ENCODE results near the gene SYNRG. TPM values are rescaled to one million over a fixed set of nuclear protein-coding genes. Genes with fewer than 3 reads are reported as not detected.

Gene SYNRG
- total and polyA plus RNA-seq, 8 donors = 3.7 to 92.4 (median 27.8) TPM

- H3K27me3 ChIP-seq = no peaks in the 10 kb centered on the region
- TF ChIP-seq CTCF (IDR thresholded peaks at IDR 0.05) = no peak
- TF ChIP-seq POLR2A (IDR thresholded peaks at IDR 0.05) = no peak
- TF ChIP-seq POLR2AphosphoS5 (IDR thresholded peaks at IDR 0.05) = no peak
- TF ChIP-seq EP300 (IDR thresholded peaks at IDR 0.05) = no peak
- H3K4me3 ChIP-seq = no peak overlapping the region
- H3K36me3 ChIP-seq = peaks cover 19 to 71% (median 69%) of the 10 kb centered on the region in 4 donors
- H3K4me1 ChIP-seq = peaks cover 0 to 16% (median 4%) of the 10 kb centered on the region in 4 donors
- 87 to 95% (median 89%) methylated on average over 2 of the region's 2 CpGs for WGBS, 5 donors
- intact Hi-C loops (cut with DNase I; ENCODE audit: low total_unique reads) = no loop called here
- H3K9me3 ChIP-seq = no peaks in the 10 kb centered on the region
- H3K27ac ChIP-seq = no peak overlapping the region
- DNase-seq = no peak
These were observed 11.1 kb downstream of the SYNRG start for GRCh38 chr17:37598145-37598544.

GRCh38 chr17:37592291-37592690, 16.9 kb downstream of the SYNRG start:
- Histone ChIP-seq H3K4me3 (no peak overlapping the region), H3K9me3 (no peaks in the 10 kb centered on the region), H3K27me3 (no peaks in the 10 kb centered on the region), H3K36me3 (peaks cover 10 to 75% (median 64%) of the 10 kb centered on the region in 4 donors), H3K4me1 (peaks cover 0 to 15% (median 5%) of the 10 kb centered on the region in 4 donors), H3K27ac (no peak overlapping the region)
- intact Hi-C loops (cut with DNase I; ENCODE audit: low total_unique reads) = no loop called here
- TF ChIP-seq POLR2A (IDR thresholded peaks at IDR 0.05) (no peak), POLR2AphosphoS5 (IDR thresholded peaks at IDR 0.05) (no peak), EP300 (IDR thresholded peaks at IDR 0.05) (no peak), CTCF (IDR thresholded peaks at IDR 0.05) (no peak)
- WGBS, 5 donors = 69 to 90% (median 84%) methylated on average over 6 of the region's 6 CpGs
- no peak for DNase-seq

- no peak for DNase-seq
- Histone ChIP-seq H3K27ac (no peak overlapping the region), H3K4me1 (no peaks in the 10 kb centered on the region), H3K27me3 (no peaks in the 10 kb centered on the region), H3K4me3 (no peak overlapping the region), H3K9me3 (no peaks in the 10 kb centered on the region), H3K36me3 (peaks cover 39 to 86% (median 82%) of the 10 kb centered on the region in 4 donors)
- TF ChIP-seq POLR2A (IDR thresholded peaks at IDR 0.05) = no peak
- no peak for TF ChIP-seq POLR2AphosphoS5 (IDR thresholded peaks at IDR 0.05)
- no peak for TF ChIP-seq EP300 (IDR thresholded peaks at IDR 0.05)
- no peak for TF ChIP-seq CTCF (IDR thresholded peaks at IDR 0.05)
- 89 to 93% (median 92%) methylated on average over 3 of the region's 3 CpGs for WGBS, 5 donors
- intact Hi-C loops (cut with DNase I; ENCODE audit: low total_unique reads) = no loop called here
These were observed 24.2 kb downstream of the SYNRG start for GRCh38 chr17:37585066-37585465.

- H3K27ac ChIP-seq = no peak overlapping the region
- TF ChIP-seq POLR2AphosphoS5 (IDR thresholded peaks at IDR 0.05) (no peak), CTCF (IDR thresholded peaks at IDR 0.05) (no peak), POLR2A (IDR thresholded peaks at IDR 0.05) (no peak), EP300 (IDR thresholded peaks at IDR 0.05) (no peak)
- intact Hi-C loops (cut with DNase I; ENCODE audit: low total_unique reads) = no loop called here
- 91 to 96% (median 94%) methylated on average over 3 of the region's 3 CpGs for WGBS, 5 donors
- peaks cover 21 to 97% (median 94%) of the 10 kb centered on the region in 4 donors for H3K36me3 ChIP-seq
- no peaks in the 10 kb centered on the region for H3K4me1 ChIP-seq
- H3K9me3 ChIP-seq = peaks cover 0 to 6% (median 2%) of the 10 kb centered on the region in 4 donors
- DNase-seq = no peak
- H3K4me3 ChIP-seq = no peak overlapping the region
- no peaks in the 10 kb centered on the region for H3K27me3 ChIP-seq
These were observed 32.9 kb downstream of the SYNRG start for GRCh38 chr17:37576281-37576680.

Measured in stomach (tissue), 9 donors.